ENCODE measurements around the gene FNDC3B. TPM values are rescaled to one million over a fixed set of nuclear protein-coding genes. Genes with fewer than 3 reads are reported as not detected.

Gene FNDC3B
- total and polyA plus RNA-seq, 3 donors from 2014 or later: 24.2 to 63.5 (median 57.7) TPM

GRCh38 chr3:172310428-172310760, 271.0 kb downstream of the FNDC3B start:
- 91 to 97% methylated on average over 3 of the region's 3 CpGs for WGBS, 2 donors
- H3K4me3 ChIP-seq: no peak overlapping the region
- no peak overlapping the region for H3K27ac ChIP-seq
- DNase-seq: no peak
- H3K36me3 ChIP-seq (ENCODE audit: low read depth, missing control alignments): no peaks in the 10 kb centered on the region
- no peaks in the 10 kb centered on the region for H3K9me3 ChIP-seq
- no peaks in the 10 kb centered on the region for H3K4me1 ChIP-seq
- no peaks in the 10 kb centered on the region for H3K27me3 ChIP-seq
- no peak for TF ChIP-seq CTCF (IDR thresholded peaks at IDR 0.05)
- TF ChIP-seq POLR2A (IDR thresholded peaks at IDR 0.05): no peak
- intact Hi-C loops (cut with DNase I; ENCODE audit: low total_unique reads): no loop called here

- no peak for DNase-seq
- peaks cover 3% of the 10 kb centered on the region for H3K4me1 ChIP-seq
- no peak overlapping the region for H3K27ac ChIP-seq
Observed at GRCh38 chr3:172311217-172311616, 271.8 kb downstream of the FNDC3B start.

GRCh38 chr3:172312001-172312400, 272.6 kb downstream of the FNDC3B start:
- Histone ChIP-seq H3K27ac (no peak overlapping the region), H3K27me3 (no peaks in the 10 kb centered on the region), H3K9me3 (no peaks in the 10 kb centered on the region), H3K4me1 (peaks cover 11% of the 10 kb centered on the region), H3K36me3 (ENCODE audit: low read depth, missing control alignments) (no peaks in the 10 kb centered on the region), H3K4me3 (no peak overlapping the region)
- DNase-seq: no peak
- intact Hi-C loops (cut with DNase I; ENCODE audit: low total_unique reads): no loop called here
- WGBS, 2 donors: 68 to 86% methylated on average over 6 of the region's 6 CpGs
- no peak for TF ChIP-seq POLR2A (IDR thresholded peaks at IDR 0.05)
- TF ChIP-seq CTCF (IDR thresholded peaks at IDR 0.05): no peak

More at GRCh38 chr3:172311217-172311616, 271.8 kb downstream of the FNDC3B start:
- TF ChIP-seq POLR2A (IDR thresholded peaks at IDR 0.05) (no peak), CTCF (IDR thresholded peaks at IDR 0.05) (no peak)
- Histone ChIP-seq H3K27me3 (no peaks in the 10 kb centered on the region), H3K9me3 (no peaks in the 10 kb centered on the region), H3K36me3 (ENCODE audit: low read depth, missing control alignments) (no peaks in the 10 kb centered on the region), H3K4me3 (no peak overlapping the region)
- intact Hi-C loops (cut with DNase I; ENCODE audit: low total_unique reads): no loop called here
- WGBS, 2 donors: 97 to 99% methylated on average over 8 of the region's 8 CpGs

- peaks cover 17% of the 10 kb centered on the region for H3K4me1 ChIP-seq
- DNase-seq: no peak
- H3K27ac ChIP-seq: no peak overlapping the region
- no peaks in the 10 kb centered on the region for H3K9me3 ChIP-seq
- H3K27me3 ChIP-seq: no peaks in the 10 kb centered on the region
- TF ChIP-seq CTCF (IDR thresholded peaks at IDR 0.05): no peak
- TF ChIP-seq POLR2A (IDR thresholded peaks at IDR 0.05): no peak
- intact Hi-C loops (cut with DNase I; ENCODE audit: low total_unique reads): no loop called here
- 87 to 88% methylated on average over 5 of the region's 5 CpGs for WGBS, 2 donors
- H3K4me3 ChIP-seq: no peak overlapping the region
- no peaks in the 10 kb centered on the region for H3K36me3 ChIP-seq (ENCODE audit: low read depth, missing control alignments)
Observed at GRCh38 chr3:172312711-172313110, 273.3 kb downstream of the FNDC3B start.

GRCh38 chr3:172313671-172314070, 274.3 kb downstream of the FNDC3B start:
- H3K27ac ChIP-seq: no peak overlapping the region
- H3K27me3 ChIP-seq: no peaks in the 10 kb centered on the region
- intact Hi-C loops (cut with DNase I; ENCODE audit: low total_unique reads): no loop called here
- peaks cover 24% of the 10 kb centered on the region for H3K4me1 ChIP-seq
- DNase-seq: no peak
- WGBS, 2 donors: 88 to 90% methylated on average over 2 to 3 of the region's 3 CpGs
- H3K9me3 ChIP-seq: no peaks in the 10 kb centered on the region
- no peak for TF ChIP-seq POLR2A (IDR thresholded peaks at IDR 0.05)
- no peak for TF ChIP-seq CTCF (IDR thresholded peaks at IDR 0.05)
- no peaks in the 10 kb centered on the region for H3K36me3 ChIP-seq (ENCODE audit: low read depth, missing control alignments)
- H3K4me3 ChIP-seq: no peak overlapping the region

All from testis (tissue), 3 donors.